Choroid plexus epithelial cell (primary cell): ENCODE results near the gene AVEN.

Experiments
- DNase-seq: peaks from one replicate; pipeline ENCODE4 v3.0.0-alpha.2; 2010; ENCODE audit warnings: low read depth
- H3K4me3 ChIP-seq: 2 replicates; pipeline ENCODE4 v1.5.1; 2011; ENCODE audit warnings: low read depth, mild to moderate bottlenecking, control low read depth, low read length, moderate library complexity
- CTCF ChIP-seq: conservative IDR thresholded peaks from 2 replicates; pipeline ENCODE4 v1.5.1; 2011; ENCODE audit warnings: low read depth, mild to moderate bottlenecking, control low read depth, inconsistent platforms, low read length, moderate library complexity

AVEN gene, protein sequence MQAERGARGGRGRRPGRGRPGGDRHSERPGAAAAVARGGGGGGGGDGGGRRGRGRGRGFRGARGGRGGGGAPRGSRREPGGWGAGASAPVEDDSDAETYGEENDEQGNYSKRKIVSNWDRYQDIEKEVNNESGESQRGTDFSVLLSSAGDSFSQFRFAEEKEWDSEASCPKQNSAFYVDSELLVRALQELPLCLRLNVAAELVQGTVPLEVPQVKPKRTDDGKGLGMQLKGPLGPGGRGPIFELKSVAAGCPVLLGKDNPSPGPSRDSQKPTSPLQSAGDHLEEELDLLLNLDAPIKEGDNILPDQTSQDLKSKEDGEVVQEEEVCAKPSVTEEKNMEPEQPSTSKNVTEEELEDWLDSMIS

DNA sequence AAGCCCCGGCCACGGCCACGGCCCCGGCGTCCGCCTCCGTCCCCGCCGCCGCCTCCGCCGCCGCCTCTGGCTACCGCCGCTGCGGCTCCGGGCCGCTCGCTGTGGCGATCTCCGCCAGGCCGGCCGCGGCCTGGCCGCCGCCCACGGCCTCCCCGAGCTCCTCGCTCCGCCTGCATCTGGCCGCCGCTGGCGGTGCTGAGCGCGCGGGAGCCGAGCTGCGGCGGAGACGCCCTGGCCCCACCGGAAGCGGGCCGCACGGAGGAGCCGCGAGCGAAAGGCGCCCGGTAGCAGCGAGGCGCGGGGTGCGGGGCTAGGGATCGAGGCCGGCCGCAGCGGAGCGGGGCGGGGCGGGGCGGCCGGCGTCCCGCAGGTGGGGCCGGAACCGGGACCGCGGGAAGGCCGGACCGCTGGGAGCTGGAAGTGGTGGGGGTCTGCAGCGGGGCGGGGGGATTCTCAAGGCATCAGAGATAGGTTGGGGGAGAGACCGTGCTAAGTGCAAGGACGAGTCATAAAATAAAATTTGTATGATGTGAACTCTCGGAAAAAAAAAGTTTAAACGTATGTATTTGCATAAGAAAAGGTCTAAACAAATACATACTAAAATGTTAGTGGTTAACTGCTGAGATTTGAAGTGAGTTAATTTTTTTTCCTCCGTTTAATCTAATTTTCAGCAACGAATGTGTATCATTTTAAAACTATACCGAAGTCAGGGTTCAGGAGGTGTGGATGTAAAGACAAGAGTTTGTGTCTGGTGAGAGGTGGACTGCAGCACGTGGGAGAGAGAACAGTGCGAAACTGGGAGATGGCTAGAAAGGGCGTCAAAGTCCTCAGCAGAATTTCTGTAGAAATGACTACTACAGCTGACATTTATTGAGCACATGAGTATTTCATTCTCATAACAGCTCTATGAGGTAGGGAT is at the start of gene AVEN:
AVEN (minus strand) TSS at position 334 of the 919 bp plus-strand sequence; CDS start at position 176, 158 bp downstream.
- peak; percentile 53 for DNase-seq
- H3K4me3 ChIP-seq = peak within 1 kb of the TSS; percentile 90
- TF ChIP-seq CTCF = no peak

DNA sequence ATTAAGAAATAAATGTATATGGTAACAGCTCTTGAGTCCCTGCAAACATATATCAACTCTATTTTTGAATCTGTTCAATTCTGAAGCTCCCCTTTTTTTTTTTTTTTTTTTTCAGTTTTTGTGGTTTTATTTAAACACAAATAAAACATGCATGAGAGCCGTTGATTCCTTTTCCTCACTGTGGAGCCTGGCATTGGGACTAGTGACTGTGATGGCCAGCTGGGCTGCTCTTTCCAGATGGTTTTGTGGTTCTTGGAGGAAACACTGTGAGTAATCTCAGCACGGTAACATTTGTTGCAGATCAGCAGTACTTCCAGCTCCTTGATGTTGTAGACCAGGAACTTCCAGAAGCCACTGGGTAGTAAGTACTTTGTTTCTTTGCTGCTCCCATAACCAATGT is 46.7 kb upstream of the AVEN start:
- peak; percentile 4 for DNase-seq
- no peak for TF ChIP-seq CTCF
- no peak overlapping the region for H3K4me3 ChIP-seq

DNA sequence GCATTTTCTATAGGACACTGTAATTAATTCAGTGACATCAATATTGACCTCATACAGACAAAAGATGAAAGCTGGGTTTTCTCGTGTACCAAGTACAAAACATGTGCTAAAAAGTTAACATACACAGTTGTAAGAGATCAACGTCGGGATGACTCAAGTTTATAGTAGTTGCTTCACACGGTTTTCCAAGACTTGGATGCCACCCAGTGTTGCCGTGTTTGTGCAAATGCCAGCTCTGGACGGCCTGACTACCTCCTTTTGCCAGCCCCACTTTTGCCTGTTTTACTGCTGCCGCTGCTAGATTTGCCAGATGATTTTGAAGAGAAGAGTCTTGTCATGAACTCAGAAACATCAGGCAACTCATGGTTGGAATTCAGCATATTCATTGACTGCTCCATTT is 45.1 kb upstream of the AVEN start:
- no peak for DNase-seq
- no peak for TF ChIP-seq CTCF
- H3K4me3 ChIP-seq = no peak overlapping the region

DNA sequence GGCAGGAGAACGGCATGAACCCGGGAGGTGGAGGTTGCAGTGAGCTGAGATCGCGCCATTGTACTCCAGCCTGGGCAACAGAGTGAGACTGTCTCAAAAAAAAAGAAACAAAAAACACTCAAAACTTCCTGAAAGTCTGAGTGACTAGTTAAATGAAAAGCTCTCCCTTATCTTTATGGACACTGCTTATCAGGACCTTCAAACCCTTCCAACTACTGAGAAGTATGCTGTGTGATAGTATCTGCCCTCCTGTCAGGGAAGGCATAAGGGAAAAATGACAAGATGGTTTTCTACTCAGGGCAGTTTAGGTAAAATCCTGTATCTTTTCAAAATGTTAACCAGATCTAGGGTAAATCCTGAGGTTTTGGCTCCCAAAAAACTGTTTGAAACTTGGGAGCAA is 40.9 kb upstream of the AVEN start:
- no peak for DNase-seq
- no peak for TF ChIP-seq CTCF
- no peak overlapping the region for H3K4me3 ChIP-seq

GRCh38 chr15:34078900-34079299 is 39.9 kb upstream of the AVEN start:
- no peak overlapping the region for H3K4me3 ChIP-seq
- no peak for DNase-seq
- TF ChIP-seq CTCF = no peak

- no peak for DNase-seq
- no peak overlapping the region for H3K4me3 ChIP-seq
- no peak for TF ChIP-seq CTCF
Observed at GRCh38 chr15:34076785-34077184, 37.8 kb upstream of the AVEN start.
